ENCODE measurements around the gene GATAD2B.
A peak's percentile ranks its signal among the peaks of the same experiment; 100 is the strongest.
"Not testable (repeated sequence)": the region's sequence is repeated elsewhere in the genome, so short reads cannot be mapped to it uniquely, and the experiment has no call there.

The GATAD2B gene

DNA sequence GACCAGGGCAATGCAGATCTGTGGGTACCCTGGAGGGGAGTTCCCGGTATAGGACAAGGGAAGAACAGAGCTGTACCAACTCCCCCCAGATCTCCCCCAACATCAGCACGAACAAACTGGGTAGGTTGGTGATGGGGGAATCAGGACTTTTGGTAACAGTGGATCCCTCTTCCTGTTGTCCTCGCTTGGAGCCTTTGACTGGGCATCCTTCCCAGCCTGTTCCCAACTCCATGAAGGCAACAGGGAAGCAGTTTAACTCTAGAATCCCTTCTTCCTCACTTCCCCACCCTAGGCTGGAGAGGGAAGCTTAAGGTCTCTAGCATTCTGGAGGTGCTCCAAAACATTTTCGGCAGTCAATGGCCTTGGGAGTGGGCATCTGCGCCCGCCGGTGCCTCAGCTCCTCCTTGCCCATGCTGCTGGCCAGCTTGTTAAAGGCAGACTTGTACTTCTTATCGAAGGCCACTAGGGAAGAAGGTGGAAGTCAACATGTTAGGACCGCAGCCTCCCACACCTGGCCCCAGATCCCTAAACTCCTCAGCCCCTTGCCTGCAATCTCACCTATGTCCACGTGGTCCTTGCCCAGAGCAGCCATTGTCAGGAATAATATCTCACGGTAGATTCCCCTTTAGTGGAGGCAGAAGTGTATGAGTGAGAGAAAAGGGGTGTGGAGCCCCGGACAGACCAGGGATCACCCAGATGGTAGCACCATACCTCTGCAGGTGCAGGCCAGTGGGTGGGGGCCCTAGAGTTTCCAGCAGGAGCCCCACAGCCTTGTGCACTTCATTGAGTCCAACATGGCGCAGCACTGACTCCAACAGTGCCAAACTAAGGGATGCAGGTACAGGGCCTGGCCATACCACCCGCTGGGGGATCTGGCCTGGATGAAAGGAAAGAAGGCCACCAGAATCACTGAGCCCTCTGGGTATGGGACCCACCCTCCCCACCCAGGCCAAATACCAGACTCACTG, 7.5 kb upstream of the GATAD2B start:
- DNase-seq (ENCODE audit: low read depth) = no peak

DNA sequence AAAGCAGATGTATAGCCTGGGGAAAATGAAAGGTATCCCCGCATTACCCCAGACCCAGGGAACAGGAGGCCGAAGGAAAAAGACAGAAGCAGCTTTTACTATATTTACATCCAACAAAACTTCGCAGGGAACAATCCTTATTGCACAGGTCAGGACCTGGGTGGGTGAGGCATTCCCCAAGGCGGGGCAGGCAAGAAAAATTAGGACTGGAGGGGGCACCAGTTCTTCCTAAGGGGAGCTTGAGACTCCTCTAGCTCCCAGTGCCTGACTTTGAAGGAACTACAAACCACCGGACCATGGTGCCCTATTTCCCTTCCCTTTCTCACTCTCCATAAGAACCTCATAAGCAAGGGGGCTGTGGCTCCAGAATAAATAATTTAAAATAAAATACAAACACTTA, 6.7 kb upstream of the GATAD2B start:
- no peak for DNase-seq (ENCODE audit: low read depth)

DNA sequence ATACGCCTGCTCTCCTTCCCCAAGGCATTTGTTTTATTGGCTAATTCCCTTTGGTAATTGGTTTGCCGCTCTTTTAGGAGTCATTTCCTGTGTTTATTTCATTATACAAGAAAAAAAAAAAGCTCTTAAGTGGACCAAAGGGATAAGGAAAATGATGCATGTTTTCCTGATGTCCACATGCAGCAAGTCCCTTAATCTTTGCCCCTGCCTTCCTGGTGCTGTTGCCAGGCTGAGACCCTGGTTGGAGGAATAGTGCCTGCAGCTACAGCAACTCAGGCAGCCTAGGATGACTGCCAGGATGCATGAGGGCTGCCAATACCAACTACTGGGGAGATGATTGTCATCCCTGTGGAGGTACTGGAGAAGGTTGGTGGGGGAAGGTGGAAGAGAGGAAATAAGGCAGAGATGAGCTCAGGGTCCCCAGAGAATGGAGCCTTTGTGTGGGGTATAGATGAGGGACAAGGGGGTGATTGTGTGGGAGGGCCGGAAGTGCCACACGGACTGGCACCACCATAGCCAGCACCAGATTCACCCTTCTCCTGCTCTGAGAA, 6.1 kb upstream of the GATAD2B start:
- DNase-seq (ENCODE audit: low read depth) = no peak

DNA sequence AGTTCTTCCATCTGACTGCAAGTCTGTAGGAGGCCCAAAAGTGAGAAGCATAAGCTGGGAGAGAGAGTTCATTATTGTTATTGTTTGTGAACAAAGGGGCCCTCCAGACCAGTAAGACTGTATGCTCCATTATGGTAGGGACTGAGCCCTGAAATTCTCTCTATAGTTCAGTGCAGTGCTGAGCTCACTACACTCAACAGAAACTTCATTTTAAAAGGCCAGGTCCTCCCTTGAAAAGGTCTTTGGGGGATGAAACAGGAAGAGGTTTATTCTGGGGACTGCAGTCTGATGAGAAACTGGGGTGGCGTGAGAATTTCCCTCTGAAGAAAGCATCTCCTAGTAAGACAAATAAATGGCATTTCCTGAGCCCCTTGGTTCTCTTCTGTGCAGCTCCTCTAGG, 5.5 kb upstream of the GATAD2B start:
- DNase-seq (ENCODE audit: low read depth) = no peak

DNA sequence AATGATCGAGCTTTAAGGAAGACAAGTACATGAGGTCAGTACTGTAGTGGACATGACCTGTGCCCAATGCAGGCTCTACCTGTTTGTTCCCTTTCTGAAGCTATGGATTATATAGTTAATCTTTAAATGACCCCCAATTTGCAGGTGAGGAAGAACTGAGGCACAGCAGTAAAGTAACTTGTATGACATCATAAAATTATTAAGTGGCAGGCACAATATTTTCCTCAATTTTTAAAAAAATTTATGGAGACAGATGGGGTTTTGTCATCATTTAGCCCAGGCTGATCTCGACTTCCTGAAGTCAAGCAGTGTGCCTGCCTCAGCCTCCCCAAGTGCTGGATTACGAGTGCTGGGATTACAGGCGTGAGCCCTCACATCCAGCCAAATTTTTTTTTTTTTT, 3.6 kb upstream of the GATAD2B start:
- no peak for DNase-seq (ENCODE audit: low read depth)

DNA sequence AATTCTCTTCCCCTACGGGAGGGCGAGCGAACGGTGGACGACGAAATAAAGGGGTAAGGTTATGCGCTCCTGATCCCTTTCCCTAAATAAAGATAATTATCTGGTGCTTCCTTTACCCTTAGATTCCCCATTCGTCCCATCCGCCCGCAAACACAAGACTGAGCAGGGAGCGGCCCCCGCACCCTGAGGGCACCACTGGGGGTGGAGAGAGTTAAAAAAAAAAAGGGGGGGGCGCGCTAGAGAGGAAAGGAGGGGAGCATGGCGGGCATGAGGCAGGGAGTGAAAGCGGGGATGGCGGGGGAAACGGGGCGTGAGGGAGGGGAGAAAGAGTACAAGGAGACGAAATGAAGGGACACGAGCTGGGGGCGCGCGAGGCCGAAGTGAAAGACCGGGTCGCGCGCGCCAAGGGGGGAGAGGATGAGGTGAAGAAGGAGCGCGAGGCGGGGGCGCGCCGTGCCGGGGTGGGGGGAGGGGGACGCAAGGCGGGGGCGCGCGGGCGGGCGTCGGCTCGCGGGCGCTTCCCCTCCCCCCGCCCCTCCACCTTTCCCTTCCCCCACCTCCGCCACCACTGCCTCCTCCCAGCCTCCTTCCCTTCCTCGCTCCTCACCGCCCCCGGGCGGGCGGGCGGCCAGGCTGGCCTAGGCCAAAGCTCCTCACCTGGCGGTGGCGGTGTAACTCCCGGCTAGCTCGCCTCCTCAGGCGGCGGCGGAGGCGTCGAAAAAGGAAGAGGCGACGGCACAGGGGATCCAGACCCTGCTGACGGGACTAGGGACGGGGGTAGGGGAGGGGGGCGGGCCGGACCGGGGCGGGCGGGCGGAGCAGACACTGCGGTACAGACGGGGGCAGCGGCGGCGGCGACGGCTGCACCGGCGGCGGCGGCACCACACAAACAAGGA, 448 bp downstream of the GATAD2B start:
- DNase-seq (ENCODE audit: low read depth) = peak; percentile 25

DNA sequence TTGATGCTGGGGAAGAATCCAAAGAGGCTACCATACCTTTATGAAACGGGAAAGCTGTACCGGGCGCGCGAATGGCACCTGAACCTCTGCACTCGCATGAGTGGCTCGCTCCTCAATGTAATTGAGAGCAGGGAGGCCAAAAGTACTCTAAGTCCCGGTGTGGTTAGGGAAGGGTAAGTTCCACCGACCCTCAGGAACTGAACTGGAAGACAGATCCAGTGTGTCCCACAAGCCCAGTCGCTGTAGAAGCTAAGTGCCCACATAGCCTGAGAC, 1.0 kb downstream of the GATAD2B start:
- DNase-seq (ENCODE audit: low read depth) = no peak

DNA sequence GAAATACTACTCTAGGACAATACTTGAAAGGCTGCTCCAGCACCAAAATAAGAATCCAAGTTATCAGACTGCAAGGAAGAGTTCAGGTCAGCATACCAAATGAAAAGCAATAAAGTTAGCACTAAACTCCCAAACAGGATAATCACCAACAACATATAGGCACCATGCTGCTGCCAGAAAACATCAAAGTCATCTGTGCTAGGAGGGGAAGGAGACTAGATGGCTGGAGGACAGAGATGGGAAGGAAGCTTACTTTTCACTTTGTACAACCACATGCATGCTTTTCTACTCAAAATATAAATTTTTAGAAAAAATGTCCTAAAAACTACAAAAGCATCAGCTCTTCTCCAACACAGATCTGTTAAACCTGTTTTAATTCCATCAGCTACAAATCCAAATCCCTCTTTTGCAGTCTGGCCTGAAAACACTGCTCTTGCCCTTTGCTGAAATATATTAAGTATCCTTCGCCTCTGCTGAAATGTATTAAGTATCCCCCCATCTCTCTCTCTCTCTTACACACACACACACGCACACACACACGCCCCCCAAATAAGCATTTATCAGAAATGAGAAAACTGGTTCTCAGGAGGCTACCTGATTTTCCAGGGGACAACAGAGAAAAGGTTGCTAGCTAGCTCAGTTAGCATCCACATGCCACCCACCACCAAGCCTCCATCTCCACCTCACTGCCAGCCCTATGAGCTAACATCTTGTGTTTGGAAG, 1.5 kb downstream of the GATAD2B start:
- no peak for DNase-seq (ENCODE audit: low read depth)

DNA sequence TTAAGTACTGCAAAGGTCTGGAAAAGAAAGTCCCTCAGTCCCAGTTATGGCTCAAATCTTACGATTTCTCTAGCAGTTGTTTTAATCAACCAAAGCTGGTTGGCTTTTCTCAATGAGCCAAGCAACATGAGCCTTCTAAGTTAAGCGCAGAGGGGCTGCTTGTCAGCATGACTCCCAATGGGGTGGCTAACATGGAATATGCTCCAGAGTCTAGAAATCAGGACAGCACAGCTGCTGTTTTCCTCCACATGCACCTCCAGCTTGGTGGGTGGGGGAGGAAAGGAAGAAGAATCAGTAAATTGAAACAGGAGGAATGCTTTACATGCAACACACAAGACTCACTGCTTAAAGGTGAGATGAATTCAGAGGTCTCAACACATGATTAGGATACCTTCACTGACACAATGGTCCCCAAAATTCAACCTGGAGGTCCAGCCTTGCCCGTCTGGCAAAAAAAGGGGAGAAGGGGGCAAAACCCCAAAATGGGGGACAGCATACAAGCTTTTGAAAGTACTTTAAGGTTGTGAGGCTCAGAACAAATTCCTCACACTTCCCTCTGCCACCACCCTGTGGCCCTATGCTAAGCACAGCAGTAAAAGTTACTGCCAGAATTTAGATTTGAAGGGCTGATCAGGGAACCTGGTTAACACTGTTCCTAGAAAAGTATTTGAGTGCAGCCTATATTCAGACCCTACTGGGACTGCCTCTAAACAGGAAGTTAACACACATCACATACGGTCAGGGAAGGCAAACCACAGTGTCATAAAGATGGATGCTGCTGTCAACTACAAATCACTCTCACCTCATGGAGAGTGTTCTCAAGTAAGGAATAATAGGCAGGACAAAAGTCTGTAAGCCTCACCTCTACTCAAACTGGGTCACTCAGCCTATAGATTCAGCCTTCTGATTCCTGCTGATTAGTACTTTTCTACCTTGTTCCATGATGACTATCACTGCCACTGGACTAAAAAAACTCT, 2.6 kb downstream of the GATAD2B start:
- DNase-seq (ENCODE audit: low read depth) = no peak

DNA sequence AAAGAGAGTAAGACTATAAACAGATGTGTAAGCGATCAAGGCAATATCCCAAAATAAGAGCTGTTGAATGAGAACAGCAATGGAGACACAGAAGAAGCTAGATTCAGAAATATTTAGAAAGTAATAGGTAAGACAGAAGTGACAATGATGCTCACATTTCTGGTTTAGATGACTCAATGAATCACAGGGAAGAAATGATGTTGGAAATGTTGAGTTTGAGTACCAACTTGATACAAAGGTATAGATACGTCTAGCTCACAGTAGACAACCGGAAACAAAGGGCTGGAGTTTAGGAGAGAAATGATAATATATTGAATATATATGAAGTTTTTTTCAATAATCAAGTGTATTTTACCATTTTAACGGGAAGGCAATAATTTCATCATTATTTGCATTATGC, 6.5 kb downstream of the GATAD2B start:
- no peak for DNase-seq (ENCODE audit: low read depth)

DNA sequence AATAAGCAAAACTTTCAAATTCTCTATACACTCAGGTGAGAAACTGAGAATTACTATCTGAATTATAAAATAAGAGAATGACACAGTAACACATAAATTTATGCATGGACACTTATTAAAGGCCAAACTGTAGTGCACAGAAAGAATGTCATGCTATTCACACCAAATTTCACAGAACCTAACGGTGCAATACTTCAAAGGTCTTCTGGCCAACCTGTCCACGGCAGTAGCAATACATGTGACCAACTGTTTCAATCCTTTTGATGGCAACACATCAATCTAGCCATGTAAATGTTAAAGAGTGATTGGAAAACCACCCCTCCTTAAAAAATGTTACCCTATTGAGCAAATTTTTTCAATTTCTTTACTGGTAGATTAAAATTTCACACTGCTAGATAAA, 10.4 kb downstream of the GATAD2B start:
- no peak for DNase-seq (ENCODE audit: low read depth)

DNA sequence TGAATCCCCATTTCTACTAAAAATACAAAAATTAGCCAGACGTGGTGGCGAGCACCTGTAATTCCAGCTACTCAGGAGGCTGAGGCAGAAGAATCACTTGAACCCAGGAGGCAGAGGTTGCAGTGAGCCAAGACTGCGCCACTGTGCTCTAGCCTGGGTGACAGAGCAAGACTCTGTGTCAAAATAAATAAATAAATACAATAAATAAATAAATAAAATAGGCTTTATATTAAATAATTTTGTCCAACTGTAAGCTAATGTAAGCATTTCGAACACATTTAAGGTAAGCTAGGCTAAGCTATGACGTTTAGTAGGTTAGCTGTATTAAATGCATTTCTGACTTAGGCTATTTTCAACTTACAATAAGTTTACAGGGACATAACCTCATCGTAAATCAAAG, 12.2 kb downstream of the GATAD2B start:
- DNase-seq (ENCODE audit: low read depth) = not testable (repeated sequence)

DNA sequence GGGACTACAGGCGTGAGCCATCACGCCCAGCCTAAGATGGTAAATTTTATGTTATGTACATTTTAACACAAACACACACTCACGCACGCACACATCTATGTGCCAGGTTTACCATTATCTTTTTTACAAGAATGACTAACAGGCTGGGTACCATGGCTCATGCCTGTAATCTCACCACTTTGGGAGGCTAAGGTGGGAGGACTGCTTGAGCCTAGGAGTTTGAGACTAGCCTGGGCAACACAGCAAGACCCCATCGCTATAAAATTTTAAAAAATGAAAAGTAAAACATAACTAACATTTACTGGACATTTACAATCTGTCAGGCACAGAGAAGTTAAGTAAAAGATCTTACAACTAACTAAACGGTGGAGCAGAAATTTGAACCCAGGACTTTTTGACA, 14.7 kb downstream of the GATAD2B start:
- DNase-seq (ENCODE audit: low read depth) = no peak

DNA sequence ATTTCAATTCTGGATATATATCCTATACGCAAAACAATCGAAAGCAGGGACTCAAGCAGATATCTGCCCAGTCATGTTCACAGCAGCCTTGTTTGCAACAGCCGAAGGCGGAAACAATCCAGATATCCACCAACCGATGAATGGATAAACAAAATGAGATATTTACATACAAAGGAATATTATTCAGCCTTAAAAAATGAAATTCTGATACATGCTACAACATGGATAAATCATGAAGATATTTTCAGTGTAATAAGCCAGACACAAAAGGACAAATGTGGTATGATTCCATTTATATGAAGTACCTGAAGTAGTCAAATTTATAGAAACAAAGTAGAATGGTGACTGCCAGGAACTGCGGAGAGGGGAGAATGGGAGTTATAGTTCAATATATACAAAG, 15.6 kb downstream of the GATAD2B start:
- no peak for DNase-seq (ENCODE audit: low read depth)

DNA sequence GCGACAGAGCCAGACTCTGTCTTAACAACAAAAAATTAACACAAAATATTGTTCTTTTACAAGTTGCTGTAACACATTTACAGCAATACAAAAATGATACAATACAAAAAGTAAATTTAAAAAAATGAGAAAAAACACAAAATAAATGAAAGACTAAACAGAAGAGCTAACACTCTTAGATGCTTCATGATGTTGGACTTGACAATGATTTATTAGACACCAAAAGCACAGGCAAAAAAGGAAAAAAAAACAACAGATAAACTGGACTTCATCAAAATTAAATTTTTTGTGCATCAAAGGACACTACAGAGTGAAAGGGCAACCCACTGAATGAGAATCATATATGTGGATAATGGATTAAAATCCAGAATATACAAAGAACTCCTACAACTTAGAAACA, 16.4 kb downstream of the GATAD2B start:
- DNase-seq (ENCODE audit: low read depth) = no peak

DNA sequence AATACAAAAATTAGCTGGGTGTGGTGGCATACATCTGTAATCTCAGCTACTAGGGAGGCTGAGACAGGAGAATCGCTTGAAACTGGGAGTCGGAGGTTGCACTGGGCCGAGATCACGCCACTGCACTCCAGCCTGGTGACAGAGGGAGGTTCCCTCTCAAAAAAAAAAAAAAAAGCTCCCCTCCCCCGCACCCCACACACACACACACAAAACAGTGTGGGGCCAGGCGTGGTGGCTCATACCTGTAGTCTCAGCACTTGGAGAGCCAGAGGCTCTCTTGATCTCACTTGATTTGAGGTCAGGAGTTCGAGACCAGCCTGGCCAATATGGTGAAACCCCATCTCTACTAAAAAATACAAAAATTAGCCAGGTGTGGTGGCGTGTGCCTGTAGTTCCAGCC, 16.9 kb downstream of the GATAD2B start:
- DNase-seq (ENCODE audit: low read depth) = not testable (repeated sequence)

DNA sequence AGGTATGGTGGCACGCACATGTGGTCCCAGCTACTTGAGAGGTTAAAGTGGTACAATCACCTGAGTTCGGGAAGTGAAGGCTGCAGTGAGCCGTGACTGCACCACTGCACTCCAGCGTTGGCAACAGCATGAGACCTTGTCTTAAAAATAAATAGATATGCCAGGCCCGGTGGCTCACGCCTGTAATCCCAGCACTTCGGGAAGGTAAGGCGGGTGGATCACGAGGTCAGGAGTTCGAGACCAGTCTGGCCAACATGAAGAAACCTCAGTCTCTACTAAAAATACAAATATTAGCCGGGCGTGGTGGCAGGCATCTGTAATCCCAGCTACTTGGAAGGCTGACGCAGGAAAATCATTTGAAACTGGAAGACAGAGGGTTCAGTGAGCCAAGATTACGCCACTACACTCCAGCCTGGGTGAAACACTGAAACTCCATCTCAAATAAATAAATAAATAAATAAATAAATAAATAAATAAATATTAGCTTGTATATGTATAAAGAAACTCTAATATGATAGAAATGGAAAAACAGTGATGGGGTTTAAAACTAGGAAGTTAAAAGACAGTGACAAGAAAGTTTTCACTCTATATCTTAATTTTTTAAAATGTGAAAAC, 18.8 kb downstream of the GATAD2B start:
- no peak for DNase-seq (ENCODE audit: low read depth)

DNA sequence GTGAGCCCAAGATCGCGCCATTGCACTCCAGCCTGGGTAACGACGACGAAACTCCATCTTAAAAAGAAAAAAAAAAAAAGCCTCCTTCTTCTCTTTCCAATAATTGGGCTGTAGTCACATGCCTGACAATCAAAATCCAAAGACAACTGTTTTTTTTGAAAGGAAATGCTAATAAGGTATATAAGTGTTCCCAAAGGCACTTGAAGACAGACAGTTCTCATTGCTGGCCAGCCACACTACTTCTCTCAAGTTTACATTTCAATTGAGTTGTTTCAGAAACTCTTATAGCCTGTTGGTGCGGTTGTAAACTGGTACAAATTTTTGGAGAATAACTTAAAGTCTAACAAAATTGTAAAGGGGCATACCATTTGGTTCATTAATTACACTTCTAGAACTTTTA, 23.3 kb downstream of the GATAD2B start:
- DNase-seq (ENCODE audit: low read depth) = no peak

DNA sequence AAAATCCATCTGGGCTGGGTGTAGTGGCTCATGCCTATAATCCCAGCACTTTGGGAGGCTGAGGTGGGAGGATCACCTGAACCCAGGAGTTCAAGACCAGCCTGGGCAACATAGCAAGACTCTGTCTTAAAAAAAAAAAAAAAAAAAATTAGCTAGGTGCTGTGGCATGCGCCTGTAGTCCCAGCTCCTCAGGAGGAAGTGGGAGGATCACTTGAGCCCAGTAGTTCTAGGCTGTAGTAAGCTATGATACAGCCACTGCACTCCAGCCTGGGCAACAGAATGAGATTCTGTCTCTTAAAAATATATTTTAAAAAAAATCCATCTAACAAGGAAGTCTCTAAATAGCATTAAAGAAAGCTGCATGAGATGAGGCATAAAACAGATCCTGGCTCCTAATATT, 26.9 kb downstream of the GATAD2B start:
- DNase-seq (ENCODE audit: low read depth) = not testable (repeated sequence)

DNA sequence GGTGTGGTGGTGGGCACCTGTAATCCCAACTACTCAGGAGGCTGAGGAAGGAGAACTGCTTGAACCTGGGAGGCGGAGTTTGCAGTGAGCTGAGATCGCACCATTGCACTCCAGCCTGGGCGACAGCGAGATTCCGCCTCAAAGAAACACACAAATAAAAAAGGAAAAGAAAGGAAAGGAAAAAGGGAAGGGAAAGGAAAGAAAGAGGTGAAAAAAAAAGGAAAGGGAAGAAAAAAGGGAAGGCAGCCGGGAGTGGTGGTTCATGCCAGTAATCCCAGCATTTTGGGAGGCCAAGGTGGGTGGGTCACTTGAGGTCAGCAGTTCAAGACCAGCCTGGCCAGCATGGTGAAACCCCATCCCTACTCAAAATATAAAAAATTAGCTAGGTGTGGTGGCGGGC, 31.7 kb downstream of the GATAD2B start:
- not testable (repeated sequence) for DNase-seq (ENCODE audit: low read depth)

DNA sequence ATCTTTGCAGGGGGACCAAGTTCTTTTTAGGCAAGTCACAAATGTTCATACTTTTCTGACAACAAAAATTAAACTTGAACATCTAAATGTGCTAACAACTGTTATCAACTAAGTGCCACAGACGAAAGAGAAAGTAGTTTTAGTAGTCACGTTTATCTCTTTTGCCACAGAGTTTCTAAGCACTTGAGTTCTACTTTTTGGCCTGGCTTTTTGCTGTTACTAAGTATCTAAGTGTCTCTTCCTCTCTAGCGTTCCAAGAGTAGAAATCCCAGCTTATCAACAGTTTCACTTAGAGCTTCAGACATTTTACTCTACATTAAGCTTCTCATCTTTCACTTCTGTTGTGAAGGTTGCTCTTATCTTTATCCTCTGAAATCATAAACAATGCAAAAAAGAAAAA, 34.2 kb downstream of the GATAD2B start:
- no peak for DNase-seq (ENCODE audit: low read depth)

All from stimulated activated CD8-positive, alpha-beta memory T cell treated with anti-CD3 and anti-CD28 coated beads, Interleukin-7, amount 100 ng/mL, for 24 hours (primary cell).